ENCODE measurements around the gene DOCK11.

DOCK11 gene

DNA sequence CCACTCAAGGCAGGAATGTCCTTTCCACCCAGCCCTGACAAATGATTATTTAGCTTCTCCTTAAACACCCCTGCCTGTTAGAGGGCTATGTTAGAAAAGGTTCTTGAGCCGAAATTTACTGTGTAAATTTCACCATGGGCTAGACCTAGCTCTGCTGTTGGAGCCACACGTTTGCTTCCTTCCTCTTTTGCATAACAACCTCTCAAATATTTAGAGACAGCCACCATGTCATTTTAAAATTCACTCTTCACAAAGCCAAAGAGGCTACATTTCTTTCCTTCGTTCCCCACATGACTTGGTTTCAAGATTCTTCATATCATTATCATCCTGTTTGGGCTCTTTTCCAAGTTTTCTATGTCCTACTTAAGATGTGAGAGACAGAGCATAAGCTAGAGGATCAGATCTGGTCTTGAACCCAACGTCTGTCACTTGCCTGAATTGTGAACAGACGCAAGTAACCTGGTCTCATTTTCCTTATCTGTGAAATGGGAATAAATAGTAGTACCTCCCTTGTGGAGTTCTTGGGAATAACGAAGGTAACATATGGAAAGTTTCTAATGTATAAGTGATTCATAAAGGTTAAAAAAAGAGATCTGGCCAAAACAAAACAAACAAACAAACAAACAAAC, 6.7 kb downstream of the DOCK11 start:
- DNase-seq, result peak; percentile 80

GRCh38 chrX:118503260-118504041, 7.8 kb downstream of the DOCK11 start:
- DNase-seq, result peak; percentile 55

- peak; percentile 78 for DNase-seq
Measured at GRCh38 chrX:118504581-118504980, 9.0 kb downstream of the DOCK11 start.

- DNase-seq, result no peak
Measured at GRCh38 chrX:118506805-118507480, 11.3 kb downstream of the DOCK11 start.

DNA sequence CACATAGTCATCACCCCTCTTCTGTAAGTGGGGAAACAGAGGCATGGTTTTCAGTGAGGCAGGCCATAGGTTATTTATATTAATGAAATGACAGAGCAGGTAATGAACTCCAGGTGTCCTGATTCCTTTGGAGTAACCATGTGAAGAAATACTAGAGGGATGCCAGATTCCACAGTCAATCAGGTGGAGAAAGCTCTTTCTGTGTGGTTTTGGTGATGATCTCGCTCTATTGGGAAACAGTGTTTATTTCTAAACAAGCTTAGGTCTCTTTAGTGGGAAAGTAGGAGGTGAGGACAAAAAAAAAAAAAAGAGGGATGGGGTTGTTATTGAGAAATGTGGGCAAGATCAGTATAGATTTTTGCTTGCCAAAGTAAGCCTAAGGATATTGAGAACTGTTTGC, 12.2 kb downstream of the DOCK11 start:
- DNase-seq, result no peak

- no peak for DNase-seq
Measured at GRCh38 chrX:118508221-118508620, 12.6 kb downstream of the DOCK11 start.

- DNase-seq, result no peak
Measured at GRCh38 chrX:118508635-118509034, 13.0 kb downstream of the DOCK11 start.

DNA sequence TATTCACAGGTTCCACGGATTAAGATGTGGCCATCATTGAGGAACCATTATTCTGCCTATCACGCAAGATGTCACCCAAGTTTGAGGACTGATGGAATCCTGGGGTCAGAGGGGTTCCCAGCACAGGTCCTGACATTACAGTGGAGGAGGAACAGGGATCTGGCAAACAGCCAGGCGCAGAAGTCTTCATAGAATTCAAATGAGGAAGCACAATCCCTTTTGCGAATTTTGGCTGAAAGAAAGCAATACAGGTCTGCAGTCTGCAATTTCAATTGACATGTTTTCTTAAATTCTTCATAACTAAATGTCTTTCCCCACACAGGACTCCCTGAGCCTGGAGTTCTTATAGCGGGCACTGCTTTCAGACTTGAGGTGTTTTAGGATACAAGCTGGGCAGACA, 14.5 kb downstream of the DOCK11 start:
- DNase-seq, result no peak

- no peak for DNase-seq
Measured at GRCh38 chrX:118513120-118513898, 17.7 kb downstream of the DOCK11 start.

GRCh38 chrX:118519411-118520215, 24.0 kb downstream of the DOCK11 start:
- no peak for DNase-seq

GRCh38 chrX:118520216-118521206, 24.9 kb downstream of the DOCK11 start:
- DNase-seq, result no peak

- no peak for DNase-seq
Measured at GRCh38 chrX:118521435-118521834, 25.8 kb downstream of the DOCK11 start.

DNA sequence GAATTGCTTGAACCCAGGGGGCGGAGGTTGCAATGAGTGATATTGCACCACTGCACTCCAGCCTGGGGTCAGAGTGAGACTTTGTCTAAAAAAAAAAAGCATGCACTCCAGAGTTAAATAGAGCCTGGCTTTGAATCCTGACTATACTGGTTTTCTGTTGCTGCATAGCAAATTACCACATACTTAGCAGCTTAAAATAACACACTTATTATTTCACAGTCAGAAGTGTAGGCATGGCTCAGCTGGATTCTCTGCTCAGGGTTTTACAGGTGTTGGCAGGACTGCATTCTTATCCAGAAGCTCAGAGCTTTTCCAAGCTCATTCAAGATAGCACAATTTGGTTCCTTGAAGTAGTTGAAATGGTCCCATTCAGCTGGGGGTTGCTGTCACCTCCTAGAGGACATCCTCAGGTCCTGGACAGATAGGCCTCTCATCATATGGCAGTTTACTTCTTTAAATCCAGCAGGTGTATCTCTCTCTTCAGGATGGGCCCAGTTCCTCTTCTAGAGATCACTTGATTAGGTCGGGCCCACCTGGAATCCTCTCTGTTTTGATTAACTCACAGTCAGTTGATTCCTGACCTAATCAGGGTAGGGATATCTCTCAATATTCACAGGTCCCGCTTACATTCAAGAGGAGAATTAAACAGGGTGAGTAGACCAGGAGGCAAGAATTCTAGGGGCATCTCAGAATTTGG, 26.8 kb downstream of the DOCK11 start:
- DNase-seq, result no peak

DNA sequence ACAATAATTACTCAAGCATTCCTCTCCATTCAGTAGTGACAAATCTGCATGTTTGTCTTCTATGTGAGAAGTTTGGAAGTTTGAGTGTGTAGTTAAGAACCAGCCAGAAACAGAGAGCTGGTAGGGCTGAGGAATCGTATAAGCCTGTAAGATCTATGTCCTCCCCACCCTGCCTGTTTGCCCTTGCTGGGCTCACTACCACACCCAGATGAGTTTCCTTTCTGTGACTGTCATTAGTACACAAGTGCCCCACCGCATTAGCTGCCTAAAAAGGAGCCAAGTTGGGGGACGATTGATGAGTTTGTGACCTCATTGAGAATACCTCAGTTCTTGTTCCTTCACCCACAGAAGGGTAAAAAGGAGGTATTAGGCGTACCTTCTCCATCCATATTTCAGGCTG, 28.3 kb downstream of the DOCK11 start:
- peak; percentile 53 for DNase-seq

- DNase-seq, result no peak
Measured at GRCh38 chrX:118524344-118524743, 28.7 kb downstream of the DOCK11 start.

DNA sequence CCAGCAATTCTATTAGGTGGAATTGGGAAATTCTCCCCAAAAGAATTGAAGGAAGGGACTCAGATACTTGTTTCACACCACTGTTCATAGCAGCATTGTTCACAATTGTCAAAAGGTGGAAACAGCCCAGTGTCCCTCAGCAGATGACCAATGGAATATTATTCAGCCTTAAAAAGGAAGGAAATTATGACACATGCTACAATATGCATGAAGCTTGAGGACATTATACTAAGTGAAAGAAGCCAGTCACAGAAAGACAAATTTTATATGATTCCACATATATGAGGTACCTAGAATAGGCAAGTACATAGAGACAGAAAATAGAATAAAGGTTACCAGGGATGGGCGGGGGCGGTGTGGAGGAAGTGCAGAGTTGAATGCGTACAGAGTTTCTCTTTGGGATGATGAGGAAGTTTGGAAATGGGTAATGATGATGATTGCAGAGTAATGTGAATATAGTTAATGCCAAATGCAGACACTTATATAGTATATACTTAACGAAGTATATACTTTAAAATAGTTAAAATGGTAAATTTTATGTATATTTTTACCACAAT, 29.6 kb downstream of the DOCK11 start:
- no peak for DNase-seq

GRCh38 chrX:118526149-118526548, 30.5 kb downstream of the DOCK11 start:
- DNase-seq, result no peak

DNA sequence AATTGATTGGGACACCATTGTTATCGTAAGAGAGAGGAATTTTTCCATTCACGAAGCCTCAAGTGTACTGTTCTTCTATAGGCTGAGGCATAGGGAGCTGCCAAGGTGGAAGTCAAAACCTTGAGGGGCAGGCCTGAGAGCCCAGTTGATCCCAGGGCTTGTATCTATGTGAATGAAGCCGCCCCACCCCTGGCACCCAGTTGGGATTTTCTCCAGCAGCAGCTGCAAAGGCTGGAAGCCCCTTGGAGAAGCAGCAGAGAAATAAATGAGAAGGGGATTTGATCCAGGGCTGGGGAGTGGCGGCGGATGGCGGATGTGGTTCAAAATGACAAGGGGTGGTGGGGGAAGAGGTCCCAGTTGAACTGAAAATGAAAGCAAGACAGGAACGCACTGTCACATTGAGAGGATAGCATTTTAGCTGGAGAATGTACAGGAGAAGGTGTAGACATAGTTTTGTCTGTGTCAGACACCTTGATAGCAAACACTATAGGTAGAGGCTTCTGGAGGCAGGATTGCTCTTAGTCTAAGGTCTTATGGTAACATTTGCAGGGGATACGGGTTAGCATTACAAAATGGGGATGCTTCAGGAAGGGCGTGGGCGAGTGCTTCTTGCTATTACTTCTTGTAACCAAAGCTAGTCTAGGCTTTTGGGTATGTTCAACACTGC, 32.6 kb downstream of the DOCK11 start:
- DNase-seq, result no peak

- DNase-seq, result no peak
Measured at GRCh38 chrX:118530219-118530911, 34.8 kb downstream of the DOCK11 start.
